Measurements from ENCODE around the gene HARS1. TPM values are rescaled to one million over a fixed set of nuclear protein-coding genes. Genes with fewer than 3 reads are reported as not detected.
A peak's percentile ranks its signal among the peaks of the same experiment; 100 is the strongest.
"Not testable (repeated sequence)": the region's sequence is repeated elsewhere in the genome, so short reads cannot be mapped to it uniquely, and the experiment has no call there.

Gene HARS1
- total RNA-seq, 4 donors from 2014 or later: 49.6 to 76.6 (median 58.8) TPM

- DNase-seq (ENCODE audit: low spot score): no peak
- no peak for ATAC-seq (ENCODE audit: low FRiP score)
- TF ChIP-seq CTCF (IDR thresholded peaks at IDR 0.05): no peak
These were observed 27.1 kb upstream of the HARS1 start for GRCh38 chr5:140718266-140718592.

DNA sequence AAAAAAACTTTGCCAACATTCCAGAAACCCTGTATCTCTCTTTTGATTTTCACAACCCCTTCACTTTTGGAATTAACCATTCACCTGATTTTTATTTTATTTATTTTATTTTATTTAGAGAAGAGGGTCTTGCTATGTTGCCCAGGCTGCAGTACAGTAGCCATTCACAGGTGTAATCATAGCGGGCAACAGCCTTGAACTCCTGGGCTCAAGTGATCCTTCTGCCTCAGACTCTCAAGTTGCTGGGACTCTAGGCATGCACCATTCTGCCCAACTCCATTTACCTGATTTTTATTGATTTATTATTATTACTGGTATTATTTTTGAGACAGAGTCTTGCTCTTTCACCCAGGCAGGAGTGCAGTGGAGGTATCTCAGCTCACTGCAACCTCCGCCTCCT lies 25.1 kb upstream of the HARS1 start:
- not testable (repeated sequence) for DNase-seq (ENCODE audit: low spot score); ATAC-seq (ENCODE audit: low FRiP score)

GRCh38 chr5:140713562-140714094 lies 22.5 kb upstream of the HARS1 start:
- ATAC-seq (ENCODE audit: low FRiP score): no peak
- no peak for DNase-seq (ENCODE audit: low spot score)
- no peak for TF ChIP-seq CTCF (IDR thresholded peaks at IDR 0.05)

- DNase-seq (ENCODE audit: low spot score) (no peak), ATAC-seq (ENCODE audit: low FRiP score) (no peak)
- TF ChIP-seq CTCF (IDR thresholded peaks at IDR 0.05): no peak
These were observed 20.6 kb upstream of the HARS1 start for GRCh38 chr5:140711794-140712193.

GRCh38 chr5:140710899-140711552 lies 19.9 kb upstream of the HARS1 start:
- TF ChIP-seq CTCF (IDR thresholded peaks at IDR 0.05): no peak
- DNase-seq (ENCODE audit: low spot score): peak; percentile 66
- ATAC-seq (ENCODE audit: low FRiP score): peak; percentile 98

- not testable (repeated sequence) for ATAC-seq (ENCODE audit: low FRiP score); DNase-seq (ENCODE audit: low spot score)
These were observed 17.6 kb upstream of the HARS1 start for GRCh38 chr5:140708787-140709186.

DNA sequence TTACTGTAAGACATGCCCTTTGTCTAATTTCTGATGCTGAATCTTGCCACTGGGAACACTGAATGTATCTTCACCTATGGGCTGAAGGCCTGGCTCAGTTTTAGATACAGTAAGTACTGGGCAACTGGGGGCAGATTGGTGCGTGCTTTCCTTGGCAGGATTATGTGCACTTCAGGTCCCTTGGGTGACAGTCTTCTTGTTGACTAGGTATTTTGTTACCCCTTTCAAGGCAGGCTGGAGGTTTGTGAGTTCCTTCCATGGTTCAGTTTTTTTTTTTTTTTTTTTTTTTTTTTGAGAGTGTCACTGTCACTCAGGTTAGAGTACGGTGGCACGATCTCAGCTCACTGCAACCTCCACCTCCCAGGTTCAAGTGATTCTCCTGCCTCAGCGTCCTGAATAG lies 16.6 kb upstream of the HARS1 start:
- ATAC-seq (ENCODE audit: low FRiP score) (no peak), DNase-seq (ENCODE audit: low spot score) (no peak)
- no peak for TF ChIP-seq CTCF (IDR thresholded peaks at IDR 0.05)
